Activated CD8-positive, alpha-beta T cell treated with anti-CD3 and anti-CD28 coated beads for 36 hours (primary cell): Measurements from ENCODE around the gene VPS11. TPM values are rescaled to one million over a fixed set of nuclear protein-coding genes. Genes with fewer than 3 reads are reported as not detected.
A peak's percentile ranks its signal among the peaks of the same experiment; 100 is the strongest.

Experiments
- ATAC-seq: fragments of 200-7000 bp; cut with Tn5 transposase; one replicate; pipeline ENCODE4 v1.10.0; 2021; ENCODE audit warnings: mild to moderate bottlenecking, moderate library complexity
- CTCF ChIA-PET: fragments of 350-600 bp; sonication (Branson Sonifier 250); formaldehyde crosslinking; loops from one replicate; lab custom pipeline; 2021; ENCODE audit warnings: antibody characterized with exemption; lab: Charles Lee
- POLR2A ChIA-PET: fragments of 350-600 bp; sonication (Branson Sonifier 250); formaldehyde crosslinking; loops from one replicate; lab custom pipeline; 2021; ENCODE audit warnings: antibody characterized with exemption; lab: Charles Lee
- DNase-seq: peaks from one replicate; pipeline ENCODE4 v3.0.0-alpha.2; 2020
- H3K27ac Mint-ChIP-seq: one replicate; pipeline ENCODE4 v1.8.0; 2021; ENCODE audit warnings: mild to moderate bottlenecking, mixed read lengths
- H3K27me3 Mint-ChIP-seq: one replicate; pipeline ENCODE4 v1.8.0; 2021; ENCODE audit warnings: mixed read lengths
- H3K36me3 Mint-ChIP-seq: one replicate; pipeline ENCODE4 v1.8.0; 2021; ENCODE audit warnings: low read depth, mixed read lengths
- H3K4me1 Mint-ChIP-seq: one replicate; pipeline ENCODE4 v1.8.0; 2021; ENCODE audit warnings: low read depth, mixed read lengths
- H3K4me3 Mint-ChIP-seq: one replicate; pipeline ENCODE4 v1.8.0; 2021; ENCODE audit warnings: mild to moderate bottlenecking, moderate library complexity, mixed read lengths
- H3K9me3 Mint-ChIP-seq: one replicate; pipeline ENCODE4 v1.8.0; 2021; ENCODE audit warnings: mixed read lengths
- intact Hi-C: fragments of 100-400 bp; cut with micrococcal nuclease; formaldehyde crosslinking; loops from one replicate; pipeline ENCODE4 v1.10.0; 2022
- total RNA-seq, 2 experiments: library from RNA; stranded (reverse); gene quantifications; one replicate each; pipeline ENCODE4 v1.2.3, GENCODE V29; 2021
- TF ChIP-seq, protein P1 (sequence below): fragments of 200-600 bp; IDR thresholded peaks from one replicate; pipeline ENCODE4 v1.8.0; 2022; ENCODE audit warnings: antibody characterized with exemption, mild to moderate bottlenecking

Gene VPS11
- total RNA-seq, 2 experiments from 2014 or later: 17.1 to 17.2 TPM

DNA sequence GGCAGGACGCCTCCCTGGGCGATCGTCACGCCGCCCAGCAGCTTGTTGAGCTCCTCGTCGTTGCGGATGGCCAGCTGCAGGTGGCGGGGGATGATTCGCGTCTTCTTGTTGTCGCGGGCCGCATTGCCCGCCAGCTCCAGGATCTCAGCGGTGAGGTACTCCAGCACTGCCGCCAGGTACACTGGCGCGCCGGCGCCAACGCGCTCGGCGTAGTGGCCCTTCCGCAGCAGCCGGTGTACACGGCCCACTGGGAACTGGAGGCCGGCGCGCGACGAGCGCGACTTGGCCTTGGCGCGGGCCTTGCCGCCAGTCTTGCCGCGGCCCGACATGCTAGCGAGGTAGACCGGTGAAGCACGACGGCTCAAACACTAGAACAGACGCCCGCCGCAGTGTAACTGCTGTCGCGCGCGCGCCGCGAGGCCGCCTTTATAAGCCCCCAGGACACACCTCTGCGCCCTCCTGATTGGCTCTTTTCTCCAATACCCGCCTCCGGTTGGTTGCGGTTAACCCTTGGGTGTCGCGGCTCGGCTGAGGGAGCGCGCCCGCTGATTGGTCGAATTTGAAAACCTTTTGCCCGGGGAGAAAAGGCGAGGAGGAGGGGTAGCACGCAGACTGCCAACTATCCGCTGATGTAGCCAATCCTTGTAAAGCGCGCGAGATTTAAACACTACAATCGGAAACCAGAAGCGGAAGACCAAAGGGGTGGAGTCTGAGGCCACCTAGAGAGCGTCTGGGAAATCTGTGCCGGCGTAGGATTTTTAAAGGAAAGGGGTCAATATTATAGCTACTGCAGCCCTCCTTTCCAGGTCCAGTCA, 27.7 kb downstream of the VPS11 start:
- peaks cover 41% of the 10 kb centered on the region for H3K4me1 Mint-ChIP-seq
- H3K9me3 Mint-ChIP-seq: no peaks in the 10 kb centered on the region
- peak overlapping the region; percentile 93 for H3K4me3 Mint-ChIP-seq
- ATAC-seq: peak; percentile 86
- H3K27ac Mint-ChIP-seq: peak overlapping the region; percentile 91
- TF ChIP-seq, protein P1, sequence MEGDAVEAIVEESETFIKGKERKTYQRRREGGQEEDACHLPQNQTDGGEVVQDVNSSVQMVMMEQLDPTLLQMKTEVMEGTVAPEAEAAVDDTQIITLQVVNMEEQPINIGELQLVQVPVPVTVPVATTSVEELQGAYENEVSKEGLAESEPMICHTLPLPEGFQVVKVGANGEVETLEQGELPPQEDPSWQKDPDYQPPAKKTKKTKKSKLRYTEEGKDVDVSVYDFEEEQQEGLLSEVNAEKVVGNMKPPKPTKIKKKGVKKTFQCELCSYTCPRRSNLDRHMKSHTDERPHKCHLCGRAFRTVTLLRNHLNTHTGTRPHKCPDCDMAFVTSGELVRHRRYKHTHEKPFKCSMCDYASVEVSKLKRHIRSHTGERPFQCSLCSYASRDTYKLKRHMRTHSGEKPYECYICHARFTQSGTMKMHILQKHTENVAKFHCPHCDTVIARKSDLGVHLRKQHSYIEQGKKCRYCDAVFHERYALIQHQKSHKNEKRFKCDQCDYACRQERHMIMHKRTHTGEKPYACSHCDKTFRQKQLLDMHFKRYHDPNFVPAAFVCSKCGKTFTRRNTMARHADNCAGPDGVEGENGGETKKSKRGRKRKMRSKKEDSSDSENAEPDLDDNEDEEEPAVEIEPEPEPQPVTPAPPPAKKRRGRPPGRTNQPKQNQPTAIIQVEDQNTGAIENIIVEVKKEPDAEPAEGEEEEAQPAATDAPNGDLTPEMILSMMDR: no peak
- CTCF ChIA-PET: interaction anchor here (1.2 to 2.5 kb wide), 4 partner anchors 9 to 111 kb away, joined by 3 to 8 read pairs (median 6); partner anchors contain the start of gene CBL
- peak; percentile 100 for DNase-seq
- POLR2A ChIA-PET: interaction anchor here (0.6 to 7.0 kb wide), 38 partner anchors 10 to 261 kb away, joined by 3 to 107 read pairs (median 4); partner anchors contain the start of genes C2CD2L, CENATAC, HMBS and HYOU1
- H3K27me3 Mint-ChIP-seq: peaks cover 1% of the 10 kb centered on the region
- intact Hi-C loops: no loop called here
- peaks cover 74% of the 10 kb centered on the region for H3K36me3 Mint-ChIP-seq

DNA sequence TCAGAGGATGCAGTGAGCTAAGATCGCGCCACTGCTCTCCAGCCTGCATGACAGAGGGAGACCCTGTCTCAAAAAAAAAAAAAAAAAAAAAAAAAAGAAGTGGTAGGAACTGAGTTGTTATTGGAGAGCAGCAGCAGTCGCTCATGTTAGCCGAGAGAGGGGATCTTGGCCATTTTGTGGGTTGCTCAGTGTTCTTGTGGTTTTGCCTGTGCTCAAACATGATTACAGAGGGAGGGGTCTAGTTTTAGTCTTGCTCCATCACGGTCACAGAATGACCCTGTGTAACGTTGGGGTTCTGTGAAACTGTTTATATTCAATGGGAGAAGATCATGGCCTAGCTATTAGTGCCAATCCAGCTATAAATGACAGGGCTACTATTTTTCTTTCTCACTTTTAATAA, 32.1 kb downstream of the VPS11 start:
- no peak for ATAC-seq
- peak overlapping the region; percentile 91 for H3K4me3 Mint-ChIP-seq
- H3K36me3 Mint-ChIP-seq: peaks cover 46% of the 10 kb centered on the region
- H3K4me1 Mint-ChIP-seq: peaks cover 38% of the 10 kb centered on the region
- TF ChIP-seq, protein P1: no peak
- DNase-seq: no peak
- CTCF ChIA-PET: interaction anchor here (0.6 to 2.0 kb wide), 3 partner anchors 9 to 21 kb away, joined by 3 to 7 read pairs (median 6); partner anchors contain the start of gene HINFP
- intact Hi-C loops: no loop called here
- peaks cover 1% of the 10 kb centered on the region for H3K27me3 Mint-ChIP-seq
- POLR2A ChIA-PET: interaction anchor here (0.7 to 1.2 kb wide), 2 partner anchors 8 to 16 kb away, joined by 3 read pairs; no protein-coding TSS in a partner anchor
- no peak overlapping the region for H3K27ac Mint-ChIP-seq
- no peaks in the 10 kb centered on the region for H3K9me3 Mint-ChIP-seq

DNA sequence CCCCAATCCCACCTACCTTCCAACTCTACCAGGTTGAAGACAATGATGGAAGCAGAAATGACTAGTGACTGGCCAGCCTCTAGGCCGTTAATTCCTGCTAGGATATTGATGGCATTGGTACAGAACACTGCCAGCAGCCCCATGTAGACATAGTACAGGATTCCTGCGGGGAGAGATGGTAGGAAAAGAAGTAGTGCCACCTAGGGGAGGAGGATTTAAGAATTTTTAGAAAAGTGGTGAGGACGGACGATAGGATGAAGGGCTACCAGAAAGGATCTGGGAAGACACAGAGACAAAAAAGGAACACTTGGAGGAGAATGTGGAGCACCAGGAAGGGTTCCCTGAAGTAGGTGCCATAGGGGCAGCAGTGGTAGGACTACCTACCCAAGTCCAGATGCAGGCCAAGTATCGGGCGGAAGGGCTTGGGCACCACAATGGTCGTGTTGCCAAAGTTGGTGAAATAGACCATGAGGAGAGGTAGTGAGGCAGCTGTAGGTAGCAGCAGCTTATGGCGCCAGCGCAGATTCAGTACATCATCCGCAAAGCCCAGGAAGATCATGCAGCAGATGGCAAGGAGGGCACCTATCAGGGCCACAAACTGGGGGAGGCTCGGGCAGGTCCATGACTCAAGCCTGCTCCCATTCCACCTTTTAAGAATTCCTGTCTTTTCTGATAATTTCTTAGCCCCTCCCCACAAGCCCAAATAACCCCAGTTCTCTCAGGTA, 32.8 kb downstream of the VPS11 start:
- TF ChIP-seq, protein P1: peak; percentile 46
- Mint-ChIP-seq H3K4me3 (peak overlapping the region; percentile 91), H3K36me3 (peaks cover 39% of the 10 kb centered on the region), H3K27ac (peak overlapping the region; percentile 97), H3K9me3 (no peaks in the 10 kb centered on the region), H3K4me1 (peaks cover 38% of the 10 kb centered on the region), H3K27me3 (peaks cover under 1% of the 10 kb centered on the region)
- CTCF ChIA-PET: interaction anchor here (1.9 kb wide), 1 partner anchor 8 kb away, joined by 6 read pairs; no protein-coding TSS in a partner anchor
- intact Hi-C loops: no loop called here
- ATAC-seq (no peak), DNase-seq (no peak)
- POLR2A ChIA-PET: interaction anchor here (0.7 to 1.2 kb wide), 2 partner anchors 9 to 15 kb away, joined by 3 read pairs; no protein-coding TSS in a partner anchor

- CTCF ChIA-PET: interaction anchor here (1.0 to 1.9 kb wide), 4 partner anchors 16 to 222 kb away, joined by 3 to 12 read pairs (median 5); partner anchors contain the start of genes HMBS and VPS11
- peak; percentile 12 for ATAC-seq
- peak overlapping the region; percentile 91 for H3K4me3 Mint-ChIP-seq
- no peaks in the 10 kb centered on the region for H3K9me3 Mint-ChIP-seq
- POLR2A ChIA-PET: interaction anchor here (0.8 to 2.3 kb wide), 7 partner anchors 8 to 83 kb away, joined by 3 to 20 read pairs (median 5); partner anchors contain the start of genes HMBS, RPS25, TRAPPC4 and VPS11
- TF ChIP-seq, protein P1: no peak
- no peak for DNase-seq
- no peaks in the 10 kb centered on the region for H3K27me3 Mint-ChIP-seq
- H3K4me1 Mint-ChIP-seq: peaks cover 33% of the 10 kb centered on the region
- peak overlapping the region; percentile 97 for H3K27ac Mint-ChIP-seq
- H3K36me3 Mint-ChIP-seq: peaks cover 37% of the 10 kb centered on the region
- intact Hi-C loops: no loop called here
Measured at GRCh38 chr11:119100994-119101758, 33.6 kb downstream of the VPS11 start.
